Activated T-cell treated with anti-CD3 and anti-CD28 coated beads, Interleukin-2, amount 50 U/mL, for 24 hours (primary cell): ENCODE measurements around the gene MTA2.
"Not testable (repeated sequence)": the region's sequence is repeated elsewhere in the genome, so short reads cannot be mapped to it uniquely, and the experiment has no call there.

Experiments
- DNase-seq: peaks from one replicate; pipeline ENCODE4 v3.0.0-alpha.2; 2020
- H3K27ac Mint-ChIP-seq: 2 replicates; pipeline ENCODE4 v1.8.0; 2020; ENCODE audit warnings: mild to moderate bottlenecking, mixed read lengths
- H3K27me3 Mint-ChIP-seq: 2 replicates; pipeline ENCODE4 v1.8.0; 2020; ENCODE audit warnings: mixed read lengths
- H3K36me3 Mint-ChIP-seq: 2 replicates; pipeline ENCODE4 v1.8.0; 2020; ENCODE audit warnings: low read depth, mixed read lengths
- H3K4me1 Mint-ChIP-seq: 2 replicates; pipeline ENCODE4 v1.8.0; 2020; ENCODE audit warnings: low read depth, mixed read lengths
- H3K4me3 Mint-ChIP-seq: 2 replicates; pipeline ENCODE4 v1.8.0; 2020; ENCODE audit warnings: mild to moderate bottlenecking, moderate library complexity, mixed read lengths
- H3K9me3 Mint-ChIP-seq: 2 replicates; pipeline ENCODE4 v1.8.0; 2020; ENCODE audit warnings: mixed read lengths

Gene MTA2

DNA sequence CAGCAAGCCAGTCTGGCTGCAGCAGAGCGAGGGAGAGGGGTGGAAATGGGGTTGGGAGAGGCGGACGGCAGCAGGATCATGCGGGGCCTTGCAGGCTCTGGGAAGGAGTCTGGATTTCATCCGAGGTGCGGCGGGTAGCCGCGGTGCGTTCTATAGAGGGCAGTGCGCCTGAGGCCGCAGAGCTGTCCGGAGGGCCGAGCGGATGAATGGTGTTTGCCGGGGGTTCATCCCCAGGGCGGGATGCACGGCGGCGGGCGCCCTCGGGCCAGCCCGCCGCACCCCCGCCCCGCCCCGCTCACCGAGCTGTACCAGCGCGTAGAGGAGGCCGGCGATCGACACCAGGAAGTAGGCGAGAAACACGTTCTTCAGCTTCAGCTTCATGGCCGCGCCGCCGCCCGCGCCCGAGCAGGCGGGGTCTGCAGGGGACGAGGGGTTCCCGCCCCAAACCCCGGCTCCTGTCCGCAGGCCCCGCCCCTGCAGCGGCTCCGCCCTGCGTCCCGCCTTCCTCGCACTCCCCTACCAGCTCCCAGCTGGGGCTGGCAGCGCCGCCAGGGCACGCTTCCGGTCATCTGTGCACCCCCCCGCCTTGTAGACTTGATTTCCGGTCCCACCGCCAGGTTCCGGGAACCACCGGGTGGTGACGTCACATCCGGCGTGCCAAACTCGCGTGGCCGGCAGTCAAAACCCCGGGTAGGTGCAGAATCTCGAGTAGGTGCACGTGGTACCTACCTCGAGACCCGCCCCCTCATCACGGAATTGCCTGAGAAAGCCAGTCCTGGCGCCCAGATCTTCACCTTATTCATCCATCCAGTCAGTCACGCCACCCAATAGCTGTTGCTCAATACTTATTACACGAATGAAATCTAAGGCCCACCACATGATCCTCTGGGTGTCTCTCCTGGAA lies 20.2 kb upstream of the MTA2 start, which contains the start of gene B3GAT3:
Gene B3GAT3 (minus strand): TSS at position 420 of the 904 bp plus-strand sequence. CDS start 39 bp downstream, at position 381.
- Mint-ChIP-seq H3K36me3 (peaks cover 83% of the 10 kb centered on the region), H3K9me3 (no peaks in the 10 kb centered on the region), H3K4me3 (peak within 1 kb of the TSS; percentile 91), H3K27me3 (no peaks in the 10 kb centered on the region), H3K27ac (peak within 1 kb of the TSS; percentile 95), H3K4me1 (peaks cover 26% of the 10 kb centered on the region)
- DNase-seq = peak; percentile 96

DNA sequence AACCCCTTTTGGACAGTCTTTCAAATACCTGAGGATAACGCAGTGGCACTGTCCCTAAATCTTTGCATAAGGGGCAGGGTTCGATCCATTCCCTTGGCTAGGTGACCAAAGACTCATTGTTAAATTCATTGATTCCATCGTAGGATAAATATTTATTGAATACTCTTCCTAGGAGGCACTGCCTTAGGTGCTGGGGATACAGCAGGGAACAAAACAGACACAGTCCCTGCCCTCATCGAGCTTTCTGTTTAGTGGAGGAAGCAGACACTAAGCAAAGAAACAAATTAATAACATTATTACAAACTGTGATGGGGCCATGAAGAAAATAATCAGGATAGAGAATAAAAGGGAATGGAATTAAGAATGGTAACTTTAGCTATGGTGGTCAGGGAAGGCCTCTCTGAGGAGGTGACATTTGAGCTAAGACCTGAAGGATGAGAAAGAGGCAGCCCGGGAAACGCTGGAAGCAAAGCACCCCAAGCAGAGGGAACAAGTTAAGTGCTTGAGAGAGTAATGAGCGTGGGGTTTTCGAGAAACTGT lies 19.4 kb upstream of the MTA2 start:
- Mint-ChIP-seq H3K36me3 (peaks cover 83% of the 10 kb centered on the region), H3K4me3 (peak overlapping the region; percentile 91), H3K4me1 (peaks cover 31% of the 10 kb centered on the region), H3K27me3 (no peaks in the 10 kb centered on the region), H3K27ac (peak overlapping the region; percentile 95), H3K9me3 (no peaks in the 10 kb centered on the region)
- DNase-seq = no peak

DNA sequence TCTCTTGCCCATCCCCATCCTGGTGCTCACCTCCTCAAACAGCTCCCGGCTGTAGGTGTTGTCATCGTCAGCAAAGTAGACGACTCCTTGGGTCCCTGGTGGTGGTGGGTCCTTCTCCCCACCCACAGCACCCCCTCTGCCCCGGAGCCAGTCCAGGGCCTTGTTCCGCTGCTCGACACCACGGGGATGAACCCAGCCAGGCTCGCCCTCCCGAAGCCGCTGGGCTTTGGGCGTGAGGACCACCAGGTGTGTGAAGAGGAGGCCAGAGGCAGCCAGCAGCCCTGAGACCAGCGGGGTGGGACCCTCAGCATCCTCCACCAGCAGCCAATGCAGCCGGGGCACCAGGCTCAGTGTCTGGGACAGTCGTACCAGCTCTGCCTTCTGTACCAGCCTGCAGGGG lies 15.3 kb upstream of the MTA2 start:
- DNase-seq, H3K27me3 Mint-ChIP-seq, H3K9me3 Mint-ChIP-seq, H3K4me3 Mint-ChIP-seq: not testable (repeated sequence)
- H3K4me1 Mint-ChIP-seq = peaks cover 48% of the 10 kb centered on the region
- peaks cover 69% of the 10 kb centered on the region for H3K36me3 Mint-ChIP-seq
- H3K27ac Mint-ChIP-seq = peak overlapping the region; percentile 76

DNA sequence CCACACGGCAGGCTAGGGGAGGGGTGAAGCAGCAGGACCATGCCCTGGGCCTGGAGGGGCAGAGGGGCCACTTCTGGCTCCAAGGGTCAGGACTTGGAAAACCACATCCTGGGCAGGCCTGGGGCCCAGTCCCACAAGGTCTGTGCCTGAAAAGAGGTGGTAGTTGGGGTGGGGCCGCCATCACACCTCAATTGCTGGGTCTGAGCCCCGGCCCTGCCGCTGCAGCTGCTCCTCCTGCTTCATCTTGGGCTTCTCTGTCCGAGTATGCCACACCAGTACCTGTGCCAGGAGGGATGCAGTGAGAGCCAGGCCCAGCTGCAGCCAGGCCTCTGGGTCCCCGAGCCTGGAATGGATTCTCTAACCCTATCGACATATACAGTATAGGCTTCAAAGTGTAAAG lies 13.9 kb upstream of the MTA2 start:
- Mint-ChIP-seq H3K4me3 (no peak overlapping the region), H3K27me3 (no peaks in the 10 kb centered on the region), H3K36me3 (peaks cover 72% of the 10 kb centered on the region), H3K4me1 (peaks cover 52% of the 10 kb centered on the region), H3K9me3 (no peaks in the 10 kb centered on the region), H3K27ac (peak overlapping the region; percentile 91)
- DNase-seq = no peak

DNA sequence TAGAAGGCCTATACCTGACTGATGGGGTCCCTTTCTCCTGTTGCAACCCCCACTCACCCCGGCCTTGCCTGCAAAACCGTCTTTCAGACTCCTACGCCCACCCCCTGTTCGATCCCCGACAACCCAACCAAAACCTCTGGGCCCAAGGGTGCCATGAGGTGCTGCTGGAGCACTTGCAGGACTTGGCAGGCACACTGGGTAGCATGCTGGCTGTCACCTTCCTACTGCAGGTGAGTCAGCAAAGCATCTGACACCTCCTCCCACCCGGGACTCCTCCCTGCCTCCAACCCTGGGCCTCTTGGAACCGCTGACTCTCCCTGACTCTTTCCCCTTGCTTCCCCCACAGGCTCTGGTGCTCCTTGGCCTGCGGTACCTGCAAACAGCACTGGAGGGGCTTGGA lies 12.6 kb upstream of the MTA2 start:
- peaks cover 56% of the 10 kb centered on the region for H3K4me1 Mint-ChIP-seq
- peak; percentile 69 for DNase-seq
- peak overlapping the region; percentile 91 for H3K27ac Mint-ChIP-seq
- peaks cover 73% of the 10 kb centered on the region for H3K36me3 Mint-ChIP-seq
- H3K9me3 Mint-ChIP-seq = no peaks in the 10 kb centered on the region
- H3K27me3 Mint-ChIP-seq = no peaks in the 10 kb centered on the region
- H3K4me3 Mint-ChIP-seq = peak overlapping the region; percentile 4

DNA sequence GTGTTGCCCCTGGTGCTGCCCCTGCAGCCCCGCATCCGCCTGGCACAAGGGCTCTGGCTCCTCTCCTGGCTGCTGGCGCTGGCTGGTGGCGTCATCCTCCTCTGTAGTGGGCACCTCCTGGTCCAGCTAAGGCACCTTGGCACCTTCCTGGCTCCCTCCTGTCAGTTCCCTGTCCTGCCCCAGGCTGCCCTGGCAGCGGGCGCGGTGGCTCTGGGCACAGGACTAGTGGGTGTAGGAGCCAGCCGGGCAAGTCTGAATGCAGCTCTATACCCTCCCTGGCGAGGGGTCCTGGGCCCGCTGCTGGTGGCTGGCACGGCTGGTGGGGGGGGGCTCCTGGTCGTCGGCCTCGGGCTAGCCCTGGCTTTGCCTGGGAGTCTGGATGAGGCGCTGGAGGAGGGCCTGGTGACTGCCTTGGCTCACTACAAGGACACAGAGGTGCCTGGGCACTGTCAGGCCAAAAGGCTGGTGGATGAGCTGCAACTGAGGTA lies 11.7 kb upstream of the MTA2 start:
- peaks cover 75% of the 10 kb centered on the region for H3K36me3 Mint-ChIP-seq

DNA sequence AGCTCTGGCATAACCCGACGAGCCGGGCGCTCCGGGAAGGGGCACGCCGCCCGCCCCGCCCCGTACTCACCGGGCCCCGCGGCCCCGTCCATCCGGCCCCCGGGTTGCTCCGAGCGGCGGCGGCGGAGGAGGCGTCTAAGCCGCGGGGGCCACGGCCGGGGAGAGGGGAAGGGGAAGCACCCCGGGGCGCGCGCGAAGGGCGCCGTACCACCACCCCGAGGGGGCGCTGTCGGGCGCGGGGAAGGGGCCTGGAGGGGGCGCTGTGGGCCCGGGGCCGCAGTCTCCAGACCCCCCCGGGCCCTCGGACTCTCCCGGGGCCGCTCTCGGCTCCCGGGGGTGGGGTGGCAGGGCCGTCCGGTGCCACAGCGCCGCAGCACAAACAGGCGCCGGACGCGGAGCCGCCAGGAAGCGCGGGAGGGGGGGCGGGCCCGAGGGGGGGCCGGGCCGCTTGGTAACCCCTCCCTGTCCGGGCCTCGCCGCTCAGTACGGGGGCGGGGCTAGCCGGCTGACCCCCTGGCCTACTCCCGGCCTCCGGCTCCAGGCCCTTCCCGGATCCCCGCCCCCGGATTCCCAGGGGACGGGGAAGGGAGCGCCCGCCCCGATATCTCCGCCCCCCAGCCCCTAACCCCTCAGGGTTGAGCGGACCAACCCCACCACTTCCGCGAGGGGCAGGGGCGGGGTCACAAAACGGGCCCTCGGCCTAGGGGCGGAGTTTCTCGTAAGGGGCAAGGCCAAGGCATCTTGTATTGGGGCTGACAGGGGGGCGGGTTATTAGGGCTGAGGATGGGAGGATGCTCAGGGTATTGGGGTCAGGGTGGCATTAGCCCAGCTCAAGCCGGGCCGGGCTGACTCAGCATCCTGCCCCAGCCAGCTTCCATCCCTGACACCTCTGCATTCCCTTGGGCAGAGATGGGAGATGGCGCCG lies 11.0 kb upstream of the MTA2 start, which contains the start of the genes EML3 and ROM1:
Gene EML3 (minus strand): TSS at position 410 of the 925 bp plus-strand sequence. CDS start 318 bp downstream, at position 92.
Gene ROM1 (plus strand): TSS at position 892 of the 925 bp plus-strand sequence. CDS start 25 bp downstream, at position 917.
- peaks cover 75% of the 10 kb centered on the region for H3K36me3 Mint-ChIP-seq
- peak within 1 kb of the TSS; percentile 99 for H3K27ac Mint-ChIP-seq
- H3K4me1 Mint-ChIP-seq = peaks cover 68% of the 10 kb centered on the region
- H3K4me3 Mint-ChIP-seq = peak within 1 kb of the TSS; percentile 99
- H3K27me3 Mint-ChIP-seq = no peaks in the 10 kb centered on the region
- H3K9me3 Mint-ChIP-seq = no peaks in the 10 kb centered on the region
- DNase-seq = peak; percentile 95

More for the DNA sequence above, 11.7 kb upstream of the MTA2 start:
- Mint-ChIP-seq H3K4me3 (no peak overlapping the region), H3K4me1 (peaks cover 61% of the 10 kb centered on the region), H3K9me3 (no peaks in the 10 kb centered on the region), H3K27ac (peak overlapping the region; percentile 93), H3K27me3 (no peaks in the 10 kb centered on the region)
- no peak for DNase-seq

DNA sequence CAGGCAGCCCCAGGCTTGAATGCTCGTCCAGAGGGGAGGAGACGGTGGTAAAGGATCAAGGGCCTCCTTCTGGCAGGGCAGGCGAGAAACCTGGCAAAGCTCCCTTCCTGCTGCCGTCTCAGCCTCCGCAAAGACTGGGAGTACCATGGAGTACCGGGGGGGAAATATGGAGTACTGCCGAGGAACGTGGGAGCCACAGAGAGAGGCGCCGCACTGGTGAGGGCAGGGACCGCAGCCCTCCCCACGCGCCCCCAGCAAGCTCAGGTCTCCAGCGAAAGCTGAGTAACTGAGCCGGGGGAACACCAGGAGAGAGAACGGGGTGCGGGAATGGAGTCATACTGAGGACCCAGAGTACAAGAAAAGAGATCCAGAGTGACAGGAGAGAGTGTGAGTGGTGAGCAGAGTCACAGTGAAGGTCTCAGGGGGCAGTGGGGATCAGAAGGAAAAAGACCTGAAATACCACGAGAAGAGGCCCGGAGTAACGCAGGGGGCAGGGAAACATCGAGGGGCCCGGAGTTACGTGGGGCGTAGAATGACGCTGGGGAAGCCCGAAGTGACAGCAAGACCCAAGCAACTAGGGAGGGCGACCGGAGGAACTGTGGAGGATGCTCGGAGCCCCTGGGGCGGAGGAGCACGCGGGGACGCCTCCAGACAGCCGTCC lies 10.2 kb upstream of the MTA2 start:
- Mint-ChIP-seq H3K36me3 (peaks cover 76% of the 10 kb centered on the region), H3K27me3 (no peaks in the 10 kb centered on the region), H3K27ac (peak overlapping the region; percentile 99), H3K4me1 (peaks cover 72% of the 10 kb centered on the region), H3K4me3 (peak overlapping the region; percentile 99), H3K9me3 (no peaks in the 10 kb centered on the region)
- DNase-seq = peak; percentile 77

DNA sequence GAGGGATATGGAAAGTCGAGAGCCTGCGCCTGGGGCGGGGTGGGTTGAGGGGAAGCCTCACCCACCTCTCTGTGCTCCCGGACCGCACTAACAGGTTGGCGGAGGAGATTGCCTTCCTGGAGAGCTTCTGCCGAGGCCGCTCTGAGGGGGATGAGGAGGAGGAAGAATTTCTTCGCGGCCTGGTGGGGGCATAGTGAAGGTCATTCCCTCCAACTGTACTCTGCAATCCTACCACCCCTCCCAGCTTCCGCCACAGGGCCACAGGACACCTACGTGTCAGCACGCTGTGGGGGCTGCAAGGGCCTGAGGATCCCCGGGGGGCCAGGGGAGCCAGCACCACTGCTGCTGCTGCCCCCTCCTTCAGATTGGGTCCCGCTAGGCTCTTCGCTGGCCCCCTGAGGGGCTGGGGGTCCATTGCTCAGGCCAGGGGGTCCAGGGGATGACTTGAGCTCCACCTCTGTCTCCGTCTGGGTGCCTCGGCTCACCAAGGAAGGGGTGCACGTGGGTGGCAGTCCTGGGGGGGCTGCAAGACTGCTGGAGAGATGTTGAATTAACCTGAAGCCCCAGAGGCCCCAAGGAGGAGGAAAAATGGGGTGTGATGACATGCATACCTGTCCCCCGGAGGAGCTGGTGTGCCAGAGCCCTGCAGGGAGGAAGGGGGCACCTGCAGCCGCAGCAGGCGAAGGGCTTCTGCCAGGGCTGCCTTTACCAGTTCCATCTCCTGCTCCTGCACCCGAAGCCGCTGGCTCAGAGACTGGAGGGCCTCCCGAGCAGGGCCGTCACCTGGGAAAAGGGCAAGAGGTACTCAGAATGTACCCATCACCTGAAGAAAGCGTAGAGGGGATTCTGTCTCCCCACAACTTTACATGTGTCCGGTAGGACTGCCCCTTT lies 9.4 kb upstream of the MTA2 start:
- Mint-ChIP-seq H3K9me3 (no peaks in the 10 kb centered on the region), H3K4me3 (peak overlapping the region; percentile 99), H3K4me1 (peaks cover 69% of the 10 kb centered on the region), H3K36me3 (peaks cover 76% of the 10 kb centered on the region), H3K27me3 (no peaks in the 10 kb centered on the region), H3K27ac (peak overlapping the region; percentile 99)
- no peak for DNase-seq

DNA sequence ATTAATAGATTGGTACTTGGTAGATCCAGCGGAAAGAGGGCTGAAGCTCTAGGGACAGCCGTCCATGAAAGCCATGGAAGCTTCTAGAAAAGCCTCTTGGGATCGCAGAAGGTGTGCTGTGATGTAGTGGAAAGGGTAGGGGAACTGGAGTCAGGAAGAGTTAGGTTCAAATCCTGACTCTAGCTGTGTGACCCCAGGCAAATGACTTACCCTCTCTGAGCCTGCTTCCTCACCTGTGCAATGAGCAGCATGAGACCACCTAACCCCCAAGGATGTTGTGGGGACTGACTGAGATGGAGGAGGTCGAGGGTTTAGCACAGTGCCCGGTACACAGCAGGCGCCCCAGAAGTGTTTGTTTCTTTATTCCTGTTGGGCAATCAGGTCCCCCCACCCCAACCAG lies 8.7 kb upstream of the MTA2 start:
- Mint-ChIP-seq H3K27me3 (no peaks in the 10 kb centered on the region), H3K27ac (peak overlapping the region; percentile 99), H3K9me3 (no peaks in the 10 kb centered on the region), H3K4me3 (peak overlapping the region; percentile 99), H3K4me1 (peaks cover 70% of the 10 kb centered on the region), H3K36me3 (peaks cover 77% of the 10 kb centered on the region)
- DNase-seq = no peak

DNA sequence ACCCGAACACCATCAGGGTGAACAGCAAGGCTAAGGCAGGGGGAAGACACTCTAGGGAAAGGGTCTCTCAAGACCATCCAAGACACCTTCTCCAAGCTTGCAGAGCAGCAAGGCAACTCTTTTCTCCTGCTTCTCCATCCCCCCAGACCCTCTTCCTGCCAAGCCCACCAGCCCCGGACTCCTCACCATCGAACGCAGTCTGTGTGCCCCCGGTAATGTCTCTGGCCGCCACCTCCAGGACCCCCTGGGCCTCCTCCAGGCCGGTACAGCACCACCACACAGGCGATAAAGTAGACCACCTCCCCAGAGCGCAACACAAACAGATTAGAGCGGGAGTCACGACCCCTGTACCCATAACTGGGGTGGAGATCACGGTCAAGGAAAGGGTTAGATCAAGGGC lies 7.1 kb upstream of the MTA2 start:
- peaks cover 82% of the 10 kb centered on the region for H3K36me3 Mint-ChIP-seq
- no peaks in the 10 kb centered on the region for H3K9me3 Mint-ChIP-seq
- H3K4me3 Mint-ChIP-seq = no peak overlapping the region
- H3K4me1 Mint-ChIP-seq = peaks cover 65% of the 10 kb centered on the region
- peak overlapping the region; percentile 52 for H3K27ac Mint-ChIP-seq
- H3K27me3 Mint-ChIP-seq = no peaks in the 10 kb centered on the region
- DNase-seq = no peak

DNA sequence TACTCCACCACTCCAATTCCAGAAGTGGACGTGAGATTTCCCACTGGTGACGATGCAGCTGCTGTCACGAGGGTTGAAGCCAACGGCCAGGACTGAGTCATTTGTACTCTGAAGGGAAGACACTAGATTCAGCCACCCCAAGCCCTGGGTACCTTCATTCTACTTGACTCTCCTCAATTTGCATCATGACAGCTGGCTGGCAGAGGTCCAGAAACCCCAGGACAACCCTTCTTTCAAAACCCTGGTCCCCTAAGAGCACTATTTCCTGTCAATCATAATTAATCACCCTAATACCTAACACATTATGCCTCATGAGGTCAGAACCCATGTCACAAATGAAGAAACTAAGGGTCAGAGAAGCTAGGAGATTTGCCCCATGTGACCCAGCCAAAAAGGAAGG lies 6.0 kb upstream of the MTA2 start:
- DNase-seq = no peak
- H3K9me3 Mint-ChIP-seq = no peaks in the 10 kb centered on the region
- no peaks in the 10 kb centered on the region for H3K27me3 Mint-ChIP-seq
- peak overlapping the region; percentile 71 for H3K27ac Mint-ChIP-seq
- H3K36me3 Mint-ChIP-seq = peaks cover 92% of the 10 kb centered on the region
- peaks cover 66% of the 10 kb centered on the region for H3K4me1 Mint-ChIP-seq
- no peak overlapping the region for H3K4me3 Mint-ChIP-seq

DNA sequence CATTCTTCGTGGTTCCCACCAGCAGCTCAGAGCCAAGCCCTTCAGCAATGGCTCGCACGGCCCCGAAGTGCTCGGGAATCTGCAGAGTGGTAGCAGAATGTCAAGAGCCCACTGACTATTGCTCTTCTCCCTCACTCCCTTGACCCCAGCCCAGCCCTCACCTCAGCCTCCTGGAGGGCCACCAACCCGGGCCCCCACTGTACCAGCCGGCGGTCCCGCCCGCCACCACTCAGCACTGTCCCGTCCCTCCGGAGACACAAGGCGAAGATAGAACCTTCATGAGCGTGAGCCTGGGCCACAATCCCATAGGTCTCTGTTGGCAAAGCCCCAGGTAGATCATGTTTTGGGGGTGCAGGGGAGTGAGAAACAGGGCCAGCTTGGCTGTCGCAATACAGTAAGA lies 4.2 kb upstream of the MTA2 start:
- DNase-seq = no peak
- Mint-ChIP-seq H3K4me1 (peaks cover 61% of the 10 kb centered on the region), H3K36me3 (peaks cover 91% of the 10 kb centered on the region), H3K4me3 (no peak overlapping the region), H3K27ac (peak overlapping the region; percentile 44), H3K9me3 (no peaks in the 10 kb centered on the region), H3K27me3 (no peaks in the 10 kb centered on the region)
